NCI-H345 treated with DMSO at 0.1 percent for 48 hours (cell line): Measurements from ENCODE around the gene OR10A4.
A peak's percentile ranks its signal among the peaks of the same experiment; 100 is the strongest.
"Not testable (repeated sequence)": the region's sequence is repeated elsewhere in the genome, so short reads cannot be mapped to it uniquely, and the experiment has no call there.

Experiments
- DNase-seq: peaks from one replicate; lab custom pipeline; 2025; ENCODE audit not compliant: unreplicated experiment; lab: John Stamatoyannopoulos, UW

Gene OR10A4

DNA sequence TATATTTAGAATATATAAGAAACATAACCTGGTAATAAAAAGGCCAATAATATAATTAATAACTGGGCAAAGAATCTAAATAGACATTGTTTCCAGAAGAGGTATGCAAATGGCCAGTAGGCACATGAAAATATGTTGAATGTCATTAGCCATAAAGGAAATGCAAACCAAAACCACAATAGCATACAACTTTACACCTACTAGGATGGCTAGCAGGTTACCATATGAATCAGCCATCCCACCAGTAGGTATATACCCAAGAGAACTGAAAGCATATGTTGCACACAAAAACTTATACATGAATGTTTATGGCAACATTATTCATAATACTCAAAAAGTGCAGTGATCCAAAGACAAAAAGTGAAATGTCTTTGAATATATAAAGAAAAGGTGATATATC, 18.6 kb downstream of the OR10A4 start:
- DNase-seq = no peak

DNA sequence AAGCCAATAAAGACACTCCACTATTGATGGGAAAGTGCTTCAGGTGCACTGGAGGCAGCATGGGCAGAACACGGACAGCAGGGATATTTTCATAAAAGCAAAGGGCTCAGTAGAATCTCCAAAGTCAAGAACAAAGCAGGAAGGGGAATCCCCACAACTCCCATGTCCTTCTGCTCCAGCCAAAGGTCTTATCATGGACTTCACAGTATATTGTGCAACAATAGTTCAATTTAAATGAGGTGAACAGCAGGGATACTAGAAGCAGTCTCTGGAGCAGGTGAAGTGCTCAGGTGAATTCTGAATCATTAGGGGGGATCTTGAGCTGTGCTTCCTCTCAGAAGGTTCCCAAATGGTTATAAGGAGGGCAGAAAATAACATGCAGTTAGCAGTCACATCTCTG, 22.5 kb downstream of the OR10A4 start:
- DNase-seq = no peak

DNA sequence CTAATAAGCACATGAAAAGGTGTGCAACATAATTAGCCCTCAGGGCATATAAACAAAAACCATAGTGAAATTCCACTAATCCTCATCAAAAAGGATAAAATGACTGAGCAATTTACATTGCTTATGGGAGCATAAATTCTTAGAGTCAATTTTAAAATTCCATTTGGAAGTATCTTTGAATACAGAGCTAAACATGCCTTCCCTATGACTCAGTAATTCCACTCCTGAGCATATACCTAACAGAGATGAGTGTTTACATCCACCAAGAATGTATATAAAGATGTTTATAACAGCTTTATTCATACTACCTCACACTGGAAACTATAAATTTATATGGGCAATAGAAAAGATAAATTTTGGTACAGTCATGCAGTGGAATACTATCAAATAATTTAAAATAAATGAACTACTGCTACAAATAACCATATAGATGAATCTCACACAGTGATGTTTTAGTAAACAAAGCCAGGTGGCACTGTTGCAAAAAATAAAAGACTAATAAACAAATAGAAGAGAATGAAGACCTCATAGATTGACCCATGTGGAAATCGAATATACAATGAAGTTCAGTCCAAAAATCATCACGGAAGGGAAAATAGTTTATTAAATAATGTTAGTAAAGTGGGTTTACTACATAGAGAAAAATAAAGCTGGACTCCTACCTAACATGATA, 24.0 kb downstream of the OR10A4 start:
- no peak for DNase-seq

DNA sequence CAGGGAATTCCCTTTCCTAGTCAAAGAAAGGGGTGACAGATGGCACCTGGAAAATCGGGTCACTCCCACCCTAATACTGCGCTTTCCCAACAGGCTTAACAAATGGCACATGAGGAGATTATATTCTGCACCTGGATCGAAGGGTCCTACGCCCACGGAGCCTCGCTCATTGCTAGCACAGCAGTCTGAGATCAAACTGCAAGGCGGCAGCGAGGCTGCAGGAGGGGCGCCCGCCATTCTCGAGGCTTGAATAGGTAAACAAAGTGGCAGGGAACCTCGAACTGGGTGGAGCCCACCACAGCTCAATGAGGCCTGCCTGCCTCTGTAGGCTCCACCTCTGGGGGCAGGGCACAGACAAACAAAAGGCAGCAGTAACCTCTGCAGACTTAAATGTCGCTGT, 28.4 kb downstream of the OR10A4 start:
- not testable (repeated sequence) for DNase-seq

DNA sequence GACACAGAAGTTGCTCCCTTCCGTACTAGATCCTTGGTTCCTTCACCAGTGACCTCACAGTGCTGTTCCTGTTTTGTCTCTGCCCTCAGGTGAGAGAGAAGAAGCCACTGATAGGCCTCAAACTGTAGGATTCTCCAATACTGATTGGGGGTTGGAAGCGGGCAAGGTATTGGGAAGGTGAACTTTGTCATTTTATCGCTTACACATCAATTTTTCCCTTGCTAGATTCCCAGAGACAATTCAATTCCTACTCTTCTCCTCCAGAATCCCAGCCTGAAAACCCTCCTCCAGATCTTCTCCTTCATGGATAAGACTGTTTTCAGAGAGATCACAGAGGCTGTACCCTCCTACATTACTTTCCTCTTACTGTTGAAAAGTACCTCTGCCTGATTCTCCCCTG, 35.0 kb downstream of the OR10A4 start:
- DNase-seq = no peak

GRCh38 chr11:6911948-6912347, 35.5 kb downstream of the OR10A4 start:
- DNase-seq = no peak

DNA sequence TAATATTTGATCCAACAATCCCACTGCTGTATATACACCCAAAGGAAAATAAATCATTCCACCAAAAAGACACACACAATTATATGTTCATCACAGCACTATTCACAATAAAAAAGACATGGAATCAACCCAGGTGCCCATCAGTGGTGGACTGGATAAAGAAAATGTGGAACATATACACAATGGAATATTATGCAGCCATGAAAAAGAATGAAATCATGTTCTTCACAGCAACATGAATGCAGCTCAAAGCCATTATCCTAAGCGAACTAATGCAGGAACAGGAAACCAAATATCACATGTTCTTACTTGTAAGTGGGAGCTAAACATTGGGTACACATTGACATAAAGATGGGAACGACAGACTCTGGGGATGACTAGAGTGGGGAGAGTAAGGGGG, 43.3 kb downstream of the OR10A4 start:
- DNase-seq = no peak

DNA sequence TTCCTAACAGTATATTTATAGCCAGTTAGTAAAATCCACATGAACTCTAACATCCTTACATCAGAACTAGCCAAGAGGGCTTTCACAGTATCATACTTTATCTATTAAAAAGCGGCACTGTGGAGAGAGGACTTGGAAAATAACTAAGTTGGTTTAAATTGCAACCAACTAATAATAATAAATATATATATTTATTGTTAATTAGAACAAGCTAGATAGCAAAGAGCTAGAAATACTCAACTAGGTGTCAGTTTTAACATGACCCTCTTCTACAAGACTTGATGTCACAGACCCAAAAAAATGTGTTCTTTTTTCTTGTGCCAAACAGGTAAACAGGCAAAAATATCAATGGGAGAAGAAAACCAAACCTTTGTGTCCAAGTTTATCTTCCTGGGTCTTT, 44.3 kb downstream of the OR10A4 start, which contains the start of gene OR2D3:
Gene OR2D3, plus strand, starts transcription at position 301 of the 400 bp plus-strand sequence. Its CDS starts 0 bp downstream, at position 301.
- DNase-seq = no peak

GRCh38 chr11:6925007-6925577, 48.7 kb downstream of the OR10A4 start:
- no peak for DNase-seq

DNA sequence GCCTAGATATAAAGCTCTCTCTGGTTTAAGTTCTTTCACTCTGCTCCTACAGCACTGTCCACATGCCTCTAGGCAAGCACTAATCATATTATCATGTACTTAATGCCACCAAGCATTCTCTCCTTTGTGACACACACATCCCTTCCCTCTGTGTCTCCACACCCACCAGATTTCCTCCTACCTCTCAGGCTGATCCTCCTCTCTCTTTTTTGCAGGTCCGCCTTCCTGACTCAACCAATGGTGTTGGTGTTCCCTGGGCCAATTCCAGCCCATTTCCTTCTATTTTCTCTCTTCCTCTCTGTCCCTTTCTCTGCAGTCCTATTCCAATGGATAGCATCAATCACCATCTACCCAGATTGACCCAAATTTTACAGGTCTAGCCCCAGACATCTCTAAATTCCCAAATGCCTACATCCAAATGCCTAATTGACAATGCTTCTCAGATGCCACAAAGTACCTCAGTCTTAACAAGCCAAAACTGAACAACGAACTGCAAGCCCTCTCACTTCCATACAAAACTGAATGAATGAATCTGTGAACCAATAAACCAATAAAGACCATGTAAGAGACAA, 49.3 kb downstream of the OR10A4 start:
- peak; percentile 67 for DNase-seq

- DNase-seq = peak; percentile 83
These were observed 50.0 kb downstream of the OR10A4 start, which contains the start of gene ZNF215 for GRCh38 chr11:6926208-6927029. TSS of gene ZNF215 (plus strand) at chr11:6926426. CDS start at chr11:6932273, 5,847 bp downstream.

- DNase-seq = peak; percentile 68
These were observed 50.7 kb downstream of the OR10A4 start for GRCh38 chr11:6927030-6927617.
